Neural cell (in vitro differentiated cells): ENCODE measurements around the gene STAT4. TPM values are rescaled to one million over a fixed set of nuclear protein-coding genes. Genes with fewer than 3 reads are reported as not detected.

Experiments
- H2AFZ ChIP-seq: fragments of 200-600, 300-800 bp; sonication (generic), shearing (Covaris generic); 2 replicates; pipeline ENCODE4 v1.6.0; 2014; ENCODE audit warnings: low read depth, mild to moderate bottlenecking, antibody characterized with exemption, low read length, moderate library complexity
- H3F3A ChIP-seq: fragments of 200-600 bp; shearing (Covaris generic); 2 replicates; pipeline ENCODE4 v1.6.1; 2016; ENCODE audit warnings: mild to moderate bottlenecking, moderate library complexity, mixed read lengths, antibody characterized with exemption, low read length; ENCODE audit not compliant: insufficient read depth, poor library complexity, severe bottlenecking
- H3K27ac ChIP-seq: fragments of 200-600, 300-800 bp; sonication (generic), shearing (Covaris generic); 2 replicates; pipeline ENCODE4 v1.5.1; 2014; ENCODE audit warnings: mild to moderate bottlenecking, low read length, moderate library complexity
- H3K27me3 ChIP-seq: fragments of 300-800, 200-600 bp; sonication (generic), shearing (Covaris generic); 2 replicates; pipeline ENCODE4 v1.6.0; 2014; ENCODE audit warnings: mild to moderate bottlenecking, low read depth, low read length, moderate library complexity; ENCODE audit not compliant: insufficient read depth
- H3K36me3 ChIP-seq: fragments of 300-800, 200-600 bp; sonication (generic), shearing (Covaris generic); 2 replicates; pipeline ENCODE4 v1.5.1; 2014; ENCODE audit warnings: mild to moderate bottlenecking, antibody characterized with exemption, low read length, moderate library complexity; ENCODE audit not compliant: insufficient read depth
- H3K4me2 ChIP-seq: fragments of 300-800, 200-600 bp; sonication (generic), shearing (Covaris generic); 2 replicates; pipeline ENCODE4 v1.6.0; 2014; ENCODE audit warnings: mild to moderate bottlenecking, low read length
- H3K4me3 ChIP-seq: fragments of 300-800, 200-600 bp; sonication (generic), shearing (Covaris generic); 2 replicates; pipeline ENCODE4 v1.5.1; 2014; ENCODE audit warnings: mild to moderate bottlenecking, low read length, moderate library complexity
- H3K79me2 ChIP-seq: fragments of 200-600 bp; shearing (Covaris generic); replicated peaks from 2 replicates; pipeline ENCODE4 v1.6.0; 2014; ENCODE audit warnings: mild to moderate bottlenecking, low read length, moderate library complexity; ENCODE audit not compliant: insufficient read depth
- H3K9ac ChIP-seq: fragments of 300-800, 200-600 bp; sonication (generic), shearing (Covaris generic); 2 replicates; pipeline ENCODE4 v1.6.1; 2016; ENCODE audit warnings: mild to moderate bottlenecking, low read length, mixed read lengths
- H3K9me2 ChIP-seq: fragments of 200-600 bp; shearing (Covaris generic); 2 replicates; pipeline ENCODE4 v1.6.1; 2016; ENCODE audit warnings: mild to moderate bottlenecking, low read length, mixed read lengths; ENCODE audit not compliant: insufficient read depth
- H3K9me3 ChIP-seq: fragments of 200-600, 300-800 bp; sonication (generic), shearing (Covaris generic); 2 replicates; pipeline ENCODE4 v1.6.1; 2016; ENCODE audit warnings: mild to moderate bottlenecking, mixed run types, low read length, moderate library complexity, mixed read lengths
- H4K20me1 ChIP-seq: fragments of 200-600 bp; shearing (Covaris generic); 2 replicates; pipeline ENCODE4 v1.6.1; 2016; ENCODE audit warnings: mild to moderate bottlenecking, mixed run types; ENCODE audit not compliant: insufficient read depth
- CTCF ChIP-seq: fragments of 450-650 bp; IDR thresholded peaks from 2 replicates; pipeline ENCODE4 v1.5.1; 2014; ENCODE audit warnings: antibody characterized with exemption, mild to moderate bottlenecking, moderate library complexity; ENCODE audit not compliant: poor library complexity, severe bottlenecking
- EP300 ChIP-seq: fragments of 450-650 bp; conservative IDR thresholded peaks from 2 replicates; pipeline ENCODE4 v1.6.1; 2014; ENCODE audit warnings: antibody characterized with exemption, mild to moderate bottlenecking, moderate library complexity; ENCODE audit not compliant: poor library complexity, severe bottlenecking
- EZH2 ChIP-seq: fragments of 200-600, 300-800 bp; shearing (Covaris generic), sonication (generic); IDR thresholded peaks from 2 replicates; pipeline ENCODE4 v1.6.1; 2014; ENCODE audit warnings: antibody characterized with exemption, low read length, borderline replicate concordance, mild to moderate bottlenecking; ENCODE audit not compliant: insufficient read depth, poor library complexity, severe bottlenecking
- MXI1 ChIP-seq: fragments of 450-650 bp; conservative IDR thresholded peaks from 2 replicates; pipeline ENCODE4 v1.6.1; 2014; ENCODE audit warnings: antibody characterized with exemption, mild to moderate bottlenecking; ENCODE audit not compliant: poor library complexity, severe bottlenecking
- POLR2AphosphoS5 ChIP-seq: IDR thresholded peaks from 2 replicates; pipeline ENCODE4 v1.6.1; 2012
- RAD21 ChIP-seq: fragments of 450-650 bp; conservative IDR thresholded peaks from 2 replicates; pipeline ENCODE4 v1.6.1; 2014; ENCODE audit warnings: antibody characterized with exemption, mild to moderate bottlenecking, moderate library complexity
- SMC3 ChIP-seq: fragments of 450-650 bp; conservative IDR thresholded peaks from 2 replicates; pipeline ENCODE4 v1.6.1; 2014; ENCODE audit warnings: antibody characterized with exemption, mild to moderate bottlenecking, moderate library complexity; ENCODE audit not compliant: poor library complexity
- TAF1 ChIP-seq: IDR thresholded peaks from 2 replicates; pipeline ENCODE4 v1.6.1; 2012; ENCODE audit warnings: low read depth
- polyA plus RNA-seq: library from polyadenylated mRNA; depleted of rRNA; stranded (reverse); fragments of >200 nt; gene quantifications from 2 replicates; pipeline ENCODE4 v1.2.3, GENCODE V29; 2014
- TF ChIP-seq, protein P1 (sequence below): IDR thresholded peaks from 2 replicates; pipeline ENCODE4 v1.6.1; 2012; ENCODE audit warnings: borderline replicate concordance

The STAT4 gene
- polyA plus RNA-seq, 1 donor from 2014 or later, result 3.7 TPM

- H3K79me2 ChIP-seq, result no peaks in the 10 kb centered on the region
- no peaks in the 10 kb centered on the region for H3F3A ChIP-seq
- H3K9me2 ChIP-seq, result no peaks in the 10 kb centered on the region
- H3K4me3 ChIP-seq, result no peak overlapping the region
- no peaks in the 10 kb centered on the region for H4K20me1 ChIP-seq
- H3K9ac ChIP-seq, result no peak overlapping the region
- peaks cover 18% of the 10 kb centered on the region for H3K27me3 ChIP-seq
- no peak overlapping the region for H2AFZ ChIP-seq
- TF ChIP-seq RAD21, result no peak
- TF ChIP-seq EP300, result no peak
- TF ChIP-seq POLR2AphosphoS5, result no peak
- TF ChIP-seq EZH2, result no peak
- TF ChIP-seq, protein P1, sequence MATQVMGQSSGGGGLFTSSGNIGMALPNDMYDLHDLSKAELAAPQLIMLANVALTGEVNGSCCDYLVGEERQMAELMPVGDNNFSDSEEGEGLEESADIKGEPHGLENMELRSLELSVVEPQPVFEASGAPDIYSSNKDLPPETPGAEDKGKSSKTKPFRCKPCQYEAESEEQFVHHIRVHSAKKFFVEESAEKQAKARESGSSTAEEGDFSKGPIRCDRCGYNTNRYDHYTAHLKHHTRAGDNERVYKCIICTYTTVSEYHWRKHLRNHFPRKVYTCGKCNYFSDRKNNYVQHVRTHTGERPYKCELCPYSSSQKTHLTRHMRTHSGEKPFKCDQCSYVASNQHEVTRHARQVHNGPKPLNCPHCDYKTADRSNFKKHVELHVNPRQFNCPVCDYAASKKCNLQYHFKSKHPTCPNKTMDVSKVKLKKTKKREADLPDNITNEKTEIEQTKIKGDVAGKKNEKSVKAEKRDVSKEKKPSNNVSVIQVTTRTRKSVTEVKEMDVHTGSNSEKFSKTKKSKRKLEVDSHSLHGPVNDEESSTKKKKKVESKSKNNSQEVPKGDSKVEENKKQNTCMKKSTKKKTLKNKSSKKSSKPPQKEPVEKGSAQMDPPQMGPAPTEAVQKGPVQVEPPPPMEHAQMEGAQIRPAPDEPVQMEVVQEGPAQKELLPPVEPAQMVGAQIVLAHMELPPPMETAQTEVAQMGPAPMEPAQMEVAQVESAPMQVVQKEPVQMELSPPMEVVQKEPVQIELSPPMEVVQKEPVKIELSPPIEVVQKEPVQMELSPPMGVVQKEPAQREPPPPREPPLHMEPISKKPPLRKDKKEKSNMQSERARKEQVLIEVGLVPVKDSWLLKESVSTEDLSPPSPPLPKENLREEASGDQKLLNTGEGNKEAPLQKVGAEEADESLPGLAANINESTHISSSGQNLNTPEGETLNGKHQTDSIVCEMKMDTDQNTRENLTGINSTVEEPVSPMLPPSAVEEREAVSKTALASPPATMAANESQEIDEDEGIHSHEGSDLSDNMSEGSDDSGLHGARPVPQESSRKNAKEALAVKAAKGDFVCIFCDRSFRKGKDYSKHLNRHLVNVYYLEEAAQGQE, result no peak
- no peak for TF ChIP-seq MXI1
- TF ChIP-seq TAF1, result no peak
- no peak for TF ChIP-seq SMC3
- no peak for TF ChIP-seq CTCF
- H3K9me3 ChIP-seq, result no peaks in the 10 kb centered on the region
- H3K4me2 ChIP-seq, result no peak overlapping the region
- no peaks in the 10 kb centered on the region for H3K36me3 ChIP-seq
- no peak overlapping the region for H3K27ac ChIP-seq
Observed at GRCh38 chr2:191148791-191149190, 2.0 kb downstream of the STAT4 start.

GRCh38 chr2:191148281-191148680, 2.5 kb downstream of the STAT4 start:
- no peaks in the 10 kb centered on the region for H4K20me1 ChIP-seq
- no peaks in the 10 kb centered on the region for H3K36me3 ChIP-seq
- H3K9me2 ChIP-seq, result no peaks in the 10 kb centered on the region
- TF ChIP-seq SMC3 (no peak), CTCF (no peak), MXI1 (no peak), RAD21 (no peak), EP300 (no peak), POLR2AphosphoS5 (no peak), TAF1 (no peak), EZH2 (no peak)
- TF ChIP-seq, protein P1, result no peak
- H3K9me3 ChIP-seq, result no peaks in the 10 kb centered on the region
- H2AFZ ChIP-seq, result no peak overlapping the region
- H3K27ac ChIP-seq, result no peak overlapping the region
- H3K4me2 ChIP-seq, result no peak overlapping the region
- no peaks in the 10 kb centered on the region for H3F3A ChIP-seq
- H3K4me3 ChIP-seq, result no peak overlapping the region
- peaks cover 18% of the 10 kb centered on the region for H3K27me3 ChIP-seq
- no peak overlapping the region for H3K9ac ChIP-seq
- H3K79me2 ChIP-seq, result no peaks in the 10 kb centered on the region
